Endothelial cell of umbilical vein (primary cell): ENCODE results near the gene ARPC5. TPM values are rescaled to one million over a fixed set of nuclear protein-coding genes. Genes with fewer than 3 reads are reported as not detected.

ENCODE experiments used
- BruUV-seq: library from RNA; stranded (reverse); fragments of 400-500 nt; replicated peaks from 2 replicates; lab custom pipeline; 2021; lab: Mats Ljungman, UMichigan
- CTCF ChIA-PET: fragments of 300-600, 350-600 bp; sonication (Branson Sonifier 250); formaldehyde crosslinking; loops from one replicate; lab custom pipeline; 2021; ENCODE audit warnings: antibody characterized with exemption, inconsistent platforms; lab: Charles Lee
- POLR2A ChIA-PET: fragments of 300-600, 350-600 bp; sonication (Branson Sonifier 250); formaldehyde crosslinking; loops from one replicate; lab custom pipeline; 2021; ENCODE audit warnings: antibody characterized with exemption, inconsistent platforms; lab: Charles Lee
- DNase-seq: peaks from one replicate; pipeline ENCODE4 v3.0.0-alpha.2; 2011; ENCODE audit warnings: low read depth, low spot score
- FAIRE-seq: peaks from 2 replicates; lab custom pipeline; 2011; peaks lifted over from hg19 to GRCh38; lab: Jason Lieb, UNC
- H2AFZ ChIP-seq: 2 replicates; pipeline ENCODE4 v1.6.0; 2012; ENCODE audit warnings: low read depth, low read length, control low read depth, inconsistent platforms
- H3K27ac ChIP-seq: 2 replicates; pipeline ENCODE4 v1.5.1; 2011; ENCODE audit warnings: low read depth, mild to moderate bottlenecking, control low read depth, low read length, moderate library complexity; ENCODE audit not compliant: insufficient read depth
- H3K27me3 ChIP-seq, 2 experiments: 2 replicates each; pipeline versions ENCODE4 v1.6.0 to v1.6.1; 2011; ENCODE audit warnings: low read length in 2 of 2, mixed read lengths in 1 of 2; ENCODE audit not compliant: control insufficient read depth in 2 of 2, insufficient read depth in 2 of 2
- H3K36me3 ChIP-seq, 2 experiments: 2 replicates in 1 of 2; 3 replicates in 1 of 2; pipeline ENCODE4 v1.5.1; 2011; ENCODE audit warnings: low read length in 2 of 2, mild to moderate bottlenecking in 1 of 2, moderate library complexity in 1 of 2; ENCODE audit not compliant: control insufficient read depth in 2 of 2, insufficient read depth in 2 of 2; ENCODE audit errors: extremely low read depth in 1 of 2
- H3K4me1 ChIP-seq: 3 replicates; pipeline ENCODE4 v1.5.1; 2011; ENCODE audit warnings: mild to moderate bottlenecking, low read length; ENCODE audit not compliant: control insufficient read depth, insufficient read depth; ENCODE audit errors: extremely low read depth
- H3K4me2 ChIP-seq: 2 replicates; pipeline ENCODE4 v1.6.1; 2011; ENCODE audit warnings: low read length, control low read depth, mixed read lengths; ENCODE audit not compliant: insufficient read depth
- H3K4me3 ChIP-seq, 3 experiments: fragments of 200-600 bp in 1 of 3; sonication (generic), shearing (Covaris generic) in 1 of 3; replicated peaks in 1 of 3; 2 replicates each; pipeline ENCODE4 v1.5.1; 2011 to 2016; ENCODE audit warnings: control low read depth in 3 of 3, low read length in 3 of 3, mild to moderate bottlenecking in 2 of 3, inconsistent platforms in 1 of 3, low read depth in 1 of 3, moderate library complexity in 1 of 3; ENCODE audit not compliant: insufficient read depth in 1 of 3
- H3K79me2 ChIP-seq: 2 replicates; pipeline ENCODE4 v1.6.0; 2012; ENCODE audit warnings: low read length, inconsistent platforms; ENCODE audit not compliant: control insufficient read depth, insufficient read depth
- H3K9ac ChIP-seq: replicated peaks from 2 replicates; pipeline ENCODE3; 2011; ENCODE audit warnings: low read length, control low read depth; ENCODE audit not compliant: insufficient read depth; ENCODE audit errors: extremely low read depth
- H3K9me1 ChIP-seq: replicated peaks from 3 replicates; pipeline ENCODE4 v1.6.0; 2011; ENCODE audit warnings: mild to moderate bottlenecking, low read length; ENCODE audit not compliant: control insufficient read depth, insufficient read depth; ENCODE audit errors: extremely low read depth
- H3K9me3 ChIP-seq: replicated peaks from 2 replicates; pipeline ENCODE4 v1.5.1; 2012; ENCODE audit warnings: low read length, inconsistent platforms; ENCODE audit not compliant: control insufficient read depth, insufficient read depth
- H4K20me1 ChIP-seq: replicated peaks from 2 replicates; pipeline ENCODE3; 2011; ENCODE audit warnings: mild to moderate bottlenecking, low read length; ENCODE audit not compliant: control insufficient read depth, insufficient read depth; ENCODE audit errors: extremely low read depth
- CTCF ChIP-seq, 2 donors: IDR thresholded peaks; 1 replicate in 1 of 2; 2 replicates in 1 of 2; pipeline ENCODE4 v1.5.1; 2011; ENCODE audit warnings: low read length in 2 of 2, mild to moderate bottlenecking in 2 of 2, moderate library complexity in 2 of 2, control low read depth in 1 of 2, inconsistent platforms in 1 of 2, low read depth in 1 of 2; ENCODE audit not compliant: insufficient read depth in 1 of 2; ENCODE audit errors: extremely low read depth in 1 of 2
- EZH2 ChIP-seq: IDR thresholded peaks from 2 replicates; pipeline ENCODE4 v1.6.1; 2012; ENCODE audit warnings: borderline replicate concordance, low read depth, mild to moderate bottlenecking, moderate library complexity, low read length, inconsistent platforms; ENCODE audit not compliant: severe bottlenecking
- FOS ChIP-seq: IDR thresholded peaks from 2 replicates; pipeline ENCODE4 v1.6.1; 2011; ENCODE audit warnings: mild to moderate bottlenecking, low read length, moderate library complexity, borderline replicate concordance; ENCODE audit not compliant: insufficient read depth
- GATA2 ChIP-seq: IDR thresholded peaks from 2 replicates; pipeline ENCODE4 v1.7.0; 2011; ENCODE audit warnings: low read depth, mild to moderate bottlenecking, moderate library complexity, mixed read lengths, low read length; ENCODE audit not compliant: insufficient read length, insufficient read depth
- JUN ChIP-seq: IDR thresholded peaks from 2 replicates; pipeline ENCODE4 v1.6.1; 2011; ENCODE audit warnings: borderline replicate concordance, low read depth; ENCODE audit not compliant: insufficient read length, insufficient read depth
- MAX ChIP-seq: IDR thresholded peaks from 2 replicates; pipeline ENCODE4 v1.6.1; 2011; ENCODE audit not compliant: insufficient read depth, insufficient read length
- MYC ChIP-seq: IDR thresholded peaks from one replicate; pipeline ENCODE4 v1.6.1; 2011; ENCODE audit warnings: mild to moderate bottlenecking, low read depth, low read length
- POLR2A ChIP-seq: IDR thresholded peaks from 2 replicates; pipeline ENCODE4 v1.6.1; 2012; ENCODE audit warnings: low read depth, mild to moderate bottlenecking, control low read depth, low read length
- POLR2AphosphoS5 ChIP-seq: IDR thresholded peaks from 2 replicates; pipeline ENCODE4 v1.6.1; 2012; ENCODE audit warnings: low read depth, mild to moderate bottlenecking, control low read depth, low read length, moderate library complexity; ENCODE audit not compliant: insufficient read depth
- dilution Hi-C: fragments of 300-500 bp; cut with MboI; formaldehyde crosslinking; loops from one replicate; pipeline ENCODE4 v1.15.0; 2019; ENCODE audit warnings: low sequenced_read_pairs; ENCODE audit not compliant: extremely low pct_ligation_motif_present
- intact Hi-C: fragments of 100-400 bp; cut with micrococcal nuclease; formaldehyde crosslinking; loops from one replicate; pipeline ENCODE4 v1.10.0; 2022
- polyA plus RNA-seq, 4 experiments: library from polyadenylated mRNA; depleted of rRNA in 3 of 4; stranded (reverse) in 3 of 4; unstranded in 1 of 4; fragments of >200 nt; gene quantifications; 2 replicates each; pipeline versions ENCODE4 v1.2.1 to v1.2.3, GENCODE V29; 2011 to 2012; ENCODE audit warnings: missing spikeins in 1 of 4
- total RNA-seq: library from RNA; stranded (reverse); gene quantifications from 2 replicates; pipeline ENCODE4 v1.2.3, GENCODE V29; 2021

The ARPC5 gene
- total and polyA plus RNA-seq, 2 donors (not counting 3 experiments of a cell fraction or from before 2014, with no cell fraction given): 110 to 185 TPM

- no peak for FAIRE-seq
- ChIA-PET CTCF (interaction anchor here (3.1 kb wide), 1 partner anchor 9 kb away, joined by 11 read pairs; no protein-coding TSS in a partner anchor), POLR2A (no interaction called here)
- no peak overlapping the region for H3K4me2 ChIP-seq
- H4K20me1 ChIP-seq: no peaks in the 10 kb centered on the region
- no peaks in the 10 kb centered on the region for H3K9me3 ChIP-seq
- no TSS peak for BruUV-seq
- H3K36me3 ChIP-seq: no peaks in the 10 kb centered on the region
- H3K79me2 ChIP-seq: no peaks in the 10 kb centered on the region
- H3K27me3 ChIP-seq: peaks cover 0 to 3% of the 10 kb centered on the region in 2 experiments
- H3K9me1 ChIP-seq: no peaks in the 10 kb centered on the region
- no peak for DNase-seq
- dilution Hi-C loops: no loop called here
- H3K9ac ChIP-seq: no peak overlapping the region
- no peaks in the 10 kb centered on the region for H3K4me1 ChIP-seq
- no peak overlapping the region for H3K4me3 ChIP-seq
- intact Hi-C loops: no loop called here
- H3K27ac ChIP-seq: no peak overlapping the region
- TF ChIP-seq CTCF (IDR thresholded peaks at IDR 0.05; ENCODE audit: extremely low read depth in 1 of 2, insufficient read depth in 1 of 2, low read depth in 1 of 2, low read length in 2 of 2): no peak
- no peak for TF ChIP-seq FOS
- no peak for TF ChIP-seq MAX
- TF ChIP-seq MYC: no peak
- no peak for TF ChIP-seq POLR2A
- H2AFZ ChIP-seq: no peak overlapping the region
These were observed 34.9 kb downstream of the ARPC5 start for GRCh38 chr1:183600634-183601033.

- Histone ChIP-seq H3K4me2 (no peak overlapping the region), H2AFZ (no peak overlapping the region), H3K9me1 (no peaks in the 10 kb centered on the region), H3K4me1 (no peaks in the 10 kb centered on the region), H3K27me3 (peaks cover 0 to 7% of the 10 kb centered on the region in 2 experiments), H3K9ac (no peak overlapping the region), H3K27ac (no peak overlapping the region), H3K4me3 (no peak overlapping the region), H3K79me2 (no peaks in the 10 kb centered on the region), H3K36me3 (no peaks in the 10 kb centered on the region), H3K9me3 (no peaks in the 10 kb centered on the region), H4K20me1 (no peaks in the 10 kb centered on the region)
- TF ChIP-seq JUN (no peak), EZH2 (no peak), CTCF (IDR thresholded peaks at IDR 0.05; ENCODE audit: extremely low read depth in 1 of 2, insufficient read depth in 1 of 2, low read depth in 1 of 2, low read length in 2 of 2) (no peak), POLR2A (no peak), FOS (no peak), MAX (no peak), MYC (no peak), GATA2 (no peak), POLR2AphosphoS5 (no peak)
- intact Hi-C loops: no loop called here
- ChIA-PET POLR2A (no interaction called here), CTCF (interaction anchor here (0.9 to 3.1 kb wide), 2 partner anchors 10 to 18 kb away, joined by 3 to 11 read pairs; no protein-coding TSS in a partner anchor)
- dilution Hi-C loops: no loop called here
- BruUV-seq: no TSS peak
- DNase-seq (no peak), FAIRE-seq (no peak)
These were observed 35.4 kb downstream of the ARPC5 start for GRCh38 chr1:183600136-183600535.
